Endothelial cell of hepatic sinusoid (primary cell): ENCODE results near the gene CACNA1H.
"Not testable (repeated sequence)": the region's sequence is repeated elsewhere in the genome, so short reads cannot be mapped to it uniquely, and the experiment has no call there.

Experiments
- in situ Hi-C: cut with HindIII; loops from 2 replicates; pipeline ENCODE4 v1.10.0; 2017; ENCODE audit warnings: low sequenced_read_pairs

Gene CACNA1H

DNA sequence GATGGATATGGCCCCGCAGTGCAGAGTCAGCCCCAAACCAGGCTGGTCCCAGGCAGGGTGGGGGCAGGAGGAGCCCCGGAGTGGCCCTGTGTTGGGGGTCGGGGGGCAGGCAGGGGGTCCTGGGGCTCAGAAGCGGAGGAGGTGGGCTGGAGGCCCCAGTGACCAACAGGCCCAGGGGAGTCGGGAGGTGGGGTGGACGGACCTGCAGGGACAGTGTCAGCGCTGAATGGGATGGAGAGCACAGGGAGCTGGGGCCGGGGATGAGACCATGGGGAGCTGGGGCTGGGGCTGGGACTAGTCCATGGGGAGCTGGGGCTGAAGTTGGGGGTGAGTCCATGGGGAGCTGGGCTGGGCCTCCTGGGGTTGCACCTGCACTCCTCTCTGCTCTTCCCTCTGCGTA lies 86.7 kb downstream of the CACNA1H start:
- in situ Hi-C loops, result not testable (repeated sequence)

DNA sequence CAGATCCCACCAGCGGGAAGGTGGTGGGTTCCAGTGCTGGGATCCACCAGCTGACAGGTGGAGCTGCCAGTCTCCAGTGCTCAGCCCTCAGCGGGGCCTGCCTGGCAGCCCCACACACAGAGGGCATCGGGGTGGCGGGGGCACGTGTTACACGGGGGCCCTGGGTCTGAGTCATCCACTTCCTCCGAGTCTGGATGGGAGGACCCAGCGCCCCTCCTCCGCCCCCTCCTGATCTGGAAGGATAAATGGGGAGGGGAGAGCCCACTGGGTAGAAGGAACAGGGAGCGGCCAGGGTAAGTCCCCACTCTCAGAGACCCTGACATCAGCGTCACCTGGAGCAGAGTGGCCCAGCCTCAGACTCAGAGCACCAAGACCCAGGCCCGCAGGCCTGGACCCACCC lies 87.5 kb downstream of the CACNA1H start, which contains the start of gene TPSAB1:
Gene TPSAB1 (plus strand): TSS at position 270 of the 400 bp plus-strand sequence. CDS start 234 bp downstream, outside the sequence.
- in situ Hi-C loops, result not testable (repeated sequence)

GRCh38 chr16:1241081-1241480 lies 88.2 kb downstream of the CACNA1H start:
- in situ Hi-C loops, result not testable (repeated sequence)

DNA sequence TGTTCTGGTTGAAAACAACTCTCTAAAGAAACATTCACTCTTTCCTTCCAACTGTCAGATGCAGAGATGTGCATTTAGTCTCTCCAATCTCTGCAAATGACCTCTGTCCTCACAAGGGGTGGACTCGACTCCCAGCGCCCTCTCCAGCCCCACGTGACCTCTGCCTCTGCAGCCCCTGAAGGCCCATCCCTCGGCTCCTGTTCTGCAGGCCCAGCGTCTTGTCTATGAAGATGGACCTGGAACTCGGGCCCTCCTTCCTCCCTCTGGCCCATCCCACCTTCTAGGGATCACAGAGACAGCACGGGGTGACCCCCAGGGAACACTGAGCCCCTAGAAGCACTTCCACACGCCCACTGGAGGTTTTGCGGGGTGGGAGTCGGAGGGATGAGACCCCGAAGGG lies 90.5 kb downstream of the CACNA1H start:
- in situ Hi-C loops, result not testable (repeated sequence)

GRCh38 chr16:1243907-1244850 lies 91.3 kb downstream of the CACNA1H start:
- in situ Hi-C loops, result not testable (repeated sequence)

GRCh38 chr16:1244881-1245280 lies 92.0 kb downstream of the CACNA1H start:
- in situ Hi-C loops, result no loop called here

- in situ Hi-C loops, result no loop called here
These were observed 92.6 kb downstream of the CACNA1H start for GRCh38 chr16:1245452-1246020.

- in situ Hi-C loops, result not testable (repeated sequence)
These were observed 95.1 kb downstream of the CACNA1H start for GRCh38 chr16:1247903-1248537.

DNA sequence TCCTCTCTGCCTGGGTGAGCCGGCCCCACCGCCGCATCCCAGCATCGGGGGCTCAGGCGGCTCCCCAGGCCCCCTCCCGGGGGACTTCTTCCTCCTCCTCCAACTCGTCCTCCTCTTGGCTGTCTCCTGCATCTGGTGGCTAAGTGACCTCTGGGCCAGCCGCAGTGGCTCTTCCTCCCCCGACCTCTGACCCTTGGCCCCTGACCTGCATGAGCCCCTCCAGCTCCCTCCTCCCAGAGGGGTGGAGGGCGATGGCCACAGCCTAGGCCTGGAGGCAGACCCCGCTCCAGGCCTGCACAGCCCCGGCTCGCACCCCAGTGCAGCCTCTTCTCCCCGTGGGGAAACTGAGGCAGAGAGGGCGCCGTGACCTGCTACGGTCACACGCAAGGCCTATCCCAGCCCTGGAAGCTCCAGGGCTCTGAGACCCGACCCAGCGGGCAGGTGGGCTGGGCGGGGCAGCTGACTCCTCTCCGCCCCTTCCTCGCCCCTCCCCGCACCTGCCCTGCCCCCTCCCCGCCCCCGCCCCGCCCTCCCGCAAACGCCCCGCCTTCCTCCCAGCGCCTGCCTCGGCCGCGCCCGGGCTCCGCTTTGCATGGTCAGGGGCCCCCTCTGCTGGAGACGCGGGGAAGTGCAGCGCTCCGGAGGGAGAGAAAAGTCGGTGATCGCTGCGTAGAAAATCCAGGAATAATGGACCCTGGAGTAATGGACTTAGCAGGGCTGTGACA lies 96.3 kb downstream of the CACNA1H start:
- in situ Hi-C loops, result not testable (repeated sequence)

GRCh38 chr16:1253701-1254364 lies 100.9 kb downstream of the CACNA1H start:
- in situ Hi-C loops, result not testable (repeated sequence)

GRCh38 chr16:1254821-1255220 lies 101.9 kb downstream of the CACNA1H start:
- in situ Hi-C loops, result not testable (repeated sequence)

DNA sequence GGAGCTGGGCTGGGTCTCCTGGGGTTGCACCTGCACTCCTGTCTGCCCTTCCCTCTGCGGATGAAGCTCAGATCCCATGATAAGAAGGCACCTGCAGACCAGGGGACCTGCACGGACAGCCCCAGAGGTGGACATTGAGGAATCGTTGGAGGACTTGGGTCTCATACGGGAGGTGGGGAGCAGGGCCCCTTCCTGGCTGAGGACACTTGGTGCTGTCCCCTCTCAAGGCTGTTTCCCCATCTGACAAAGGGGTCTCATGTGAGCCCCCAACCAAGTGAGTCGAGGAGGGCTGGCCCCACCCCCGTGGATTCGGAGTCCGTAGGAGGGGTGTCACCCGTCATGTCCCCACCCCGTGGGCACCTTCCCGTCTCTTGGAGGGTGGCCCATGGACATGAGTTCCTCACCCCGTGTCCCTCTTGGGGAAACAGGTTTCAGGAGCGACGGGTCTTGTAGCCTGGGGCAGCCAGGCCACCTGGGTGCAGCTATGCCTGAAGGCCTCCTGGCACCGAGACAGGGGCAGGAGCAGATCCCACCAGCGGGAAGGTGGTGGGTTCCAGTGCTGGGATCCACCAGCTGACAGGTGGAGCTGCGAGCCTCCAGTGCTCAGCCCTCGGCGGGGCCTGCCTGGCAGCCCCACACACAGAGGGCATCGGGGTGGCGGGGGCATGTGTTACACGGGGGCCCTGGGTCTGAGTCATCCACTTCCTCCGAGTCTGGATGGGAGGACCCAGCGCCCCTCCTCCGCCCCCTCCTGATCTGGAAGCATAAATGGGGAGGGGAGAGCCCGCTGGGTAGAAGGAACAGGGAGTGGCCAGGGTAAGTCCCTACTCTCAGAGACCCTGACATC lies 102.6 kb downstream of the CACNA1H start, which contains the start of gene TPSD1:
Gene TPSD1 (plus strand): TSS at position 794 of the 847 bp plus-strand sequence. CDS start 212 bp downstream, outside the sequence.
- in situ Hi-C loops, result not testable (repeated sequence)

GRCh38 chr16:1256296-1256873 lies 103.5 kb downstream of the CACNA1H start:
- in situ Hi-C loops, result not testable (repeated sequence)

DNA sequence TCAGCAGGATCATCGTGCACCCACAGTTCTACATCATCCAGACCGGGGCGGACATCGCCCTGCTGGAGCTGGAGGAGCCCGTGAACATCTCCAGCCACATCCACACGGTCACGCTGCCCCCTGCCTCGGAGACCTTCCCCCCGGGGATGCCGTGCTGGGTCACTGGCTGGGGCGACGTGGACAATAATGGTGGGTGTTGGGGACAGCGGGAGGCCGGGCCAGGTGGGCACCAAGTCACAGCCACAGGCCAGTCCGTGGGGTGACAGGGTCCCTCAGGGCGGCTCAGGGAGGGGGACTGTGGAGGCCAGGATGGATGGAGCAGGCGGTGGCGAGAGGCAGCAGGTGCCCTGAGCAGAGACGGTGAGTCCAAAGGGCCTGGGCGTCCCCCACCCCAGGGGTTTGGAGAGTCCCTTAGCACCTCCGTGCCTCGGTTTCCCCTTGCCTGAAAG lies 104.0 kb downstream of the CACNA1H start:
- in situ Hi-C loops, result no loop called here

- in situ Hi-C loops, result no loop called here
These were observed 104.8 kb downstream of the CACNA1H start for GRCh38 chr16:1257561-1258224.

DNA sequence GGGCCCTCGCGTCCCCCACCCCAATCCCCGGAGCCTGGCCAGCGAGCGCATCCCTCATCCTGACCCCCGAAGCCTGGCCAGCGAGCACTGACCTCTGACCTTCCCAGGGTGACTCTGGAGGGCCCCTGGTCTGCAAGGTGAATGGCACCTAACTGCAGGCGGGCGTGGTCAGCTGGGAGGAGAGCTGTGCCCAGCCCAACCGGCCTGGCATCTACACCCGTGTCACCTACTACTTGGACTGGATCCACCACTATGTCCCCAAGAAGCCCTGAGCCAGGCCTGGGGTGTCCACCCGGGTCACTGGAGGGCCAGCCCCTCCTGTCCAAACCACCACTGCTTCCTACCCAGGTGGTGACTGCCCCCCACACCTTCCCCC lies 105.3 kb downstream of the CACNA1H start:
- in situ Hi-C loops, result no loop called here

DNA sequence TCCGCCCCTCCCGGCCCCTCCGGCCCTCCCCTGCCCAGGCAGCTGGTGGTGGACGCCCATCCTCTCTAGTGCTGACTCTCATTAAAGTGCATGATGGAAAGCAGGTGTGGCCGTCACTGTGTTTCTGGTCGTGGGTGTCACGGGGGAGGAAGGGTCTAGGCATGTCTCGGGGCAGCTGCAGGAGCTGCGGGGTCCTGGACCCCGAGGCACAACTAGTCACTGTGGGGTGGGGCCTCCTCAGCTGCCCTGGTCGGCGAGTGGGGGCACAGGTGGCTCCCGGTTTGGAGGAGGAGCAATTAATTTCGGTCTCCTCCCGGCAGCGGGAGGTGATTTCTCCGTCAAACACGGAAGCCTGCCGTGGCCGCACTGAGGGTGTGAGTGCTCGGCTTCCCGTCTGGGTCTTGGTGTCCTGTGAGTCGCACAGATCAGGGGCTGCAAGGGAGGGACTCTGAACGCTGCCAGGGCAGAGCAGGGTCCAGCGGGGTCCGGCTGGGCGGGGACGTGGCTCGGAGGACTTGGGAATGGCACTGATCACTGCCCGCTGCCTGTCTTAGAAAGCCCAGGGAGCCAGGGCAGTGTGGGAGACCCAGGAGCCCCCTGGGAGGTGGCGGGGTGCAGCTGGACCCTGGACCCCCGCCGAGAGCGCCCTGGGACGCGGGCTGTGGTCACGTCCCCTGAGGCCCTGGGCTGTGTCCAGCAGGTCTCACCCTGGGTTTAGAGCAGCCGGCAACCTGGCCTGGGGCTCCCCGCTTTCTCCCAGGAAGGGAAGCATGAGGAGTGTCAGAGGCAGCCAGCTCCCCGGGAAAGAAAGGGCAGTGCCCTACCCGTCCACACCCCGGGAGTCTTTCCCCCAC lies 106.2 kb downstream of the CACNA1H start:
- in situ Hi-C loops, result no loop called here

- in situ Hi-C loops, result no loop called here
These were observed 106.8 kb downstream of the CACNA1H start for GRCh38 chr16:1259760-1260068.
